Breast epithelium (tissue), 4 donors: ENCODE data around the gene ZNF438. TPM values are rescaled to one million over a fixed set of nuclear protein-coding genes. Genes with fewer than 3 reads are reported as not detected.

Source experiments
- DNase-seq, 2 donors: peaks; one replicate each; pipeline ENCODE4 v3.0.0-alpha.2; 2019; ENCODE audit warnings: low spot score in 2 of 2
- H3K27ac ChIP-seq, 2 donors: fragments of 200-600 bp; sonication (generic) in 1 of 2; one replicate each; pipeline ENCODE4 v1.5.1; 2016 to 2019; ENCODE audit warnings: mild to moderate bottlenecking in 1 of 2
- H3K27me3 ChIP-seq, 2 donors: fragments of 200-600 bp; sonication (generic) in 1 of 2; one replicate each; pipeline versions ENCODE4 v1.5.1 to v1.6.0; 2017 to 2019; ENCODE audit warnings: control low read depth in 1 of 2, mild to moderate bottlenecking in 1 of 2
- H3K36me3 ChIP-seq: fragments of 200-600 bp; one replicate; pipeline ENCODE4 v1.5.1; 2019
- H3K4me1 ChIP-seq, 2 donors: fragments of 200-600 bp; sonication (generic); one replicate each; pipeline ENCODE4 v1.5.1; 2016 to 2019; ENCODE audit warnings: control low read depth in 1 of 2
- H3K4me3 ChIP-seq, 3 donors: fragments of 200-600 bp; sonication (generic); 1 replicate in 2 of 3; 2 replicates in 1 of 3; pipeline ENCODE4 v1.5.1; 2016 to 2019; ENCODE audit warnings: mild to moderate bottlenecking in 3 of 3, moderate library complexity in 2 of 3
- H3K9me3 ChIP-seq, 2 donors: fragments of 200-600 bp; sonication (generic) in 1 of 2; one replicate each; pipeline ENCODE4 v1.5.1; 2016 to 2019; ENCODE audit warnings: control low read depth in 1 of 2
- POLR2A ChIP-seq: fragments of 450-650 bp; IDR thresholded peaks from one replicate; pipeline ENCODE4 v1.6.1; 2016; ENCODE audit warnings: antibody characterized with exemption, mild to moderate bottlenecking, moderate library complexity
- POLR2AphosphoS5 ChIP-seq, 3 donors: sonication (generic); formaldehyde crosslinking; IDR thresholded peaks; one replicate each; pipeline ENCODE4 v1.6.1; 2017; ENCODE audit warnings: antibody characterized with exemption in 3 of 3
- intact Hi-C: fragments of 100-400 bp; cut with DNase I; formaldehyde crosslinking; loops from one replicate; pipeline ENCODE4 v1.15.1; 2023; ENCODE audit warnings: low total_unique reads
- total RNA-seq, 3 donors: library from RNA; depleted of rRNA; stranded (reverse); fragments of >200 nt; gene quantifications; one replicate each; pipeline ENCODE4 v1.1.0, GENCODE V29; 2016
- TF ChIP-seq, protein P1 (sequence below), 3 donors: fragments of 450-650 bp; IDR thresholded peaks; one replicate each; pipeline ENCODE4 v1.5.1; 2016 to 2017; ENCODE audit warnings: antibody characterized with exemption in 3 of 3, mild to moderate bottlenecking in 3 of 3, moderate library complexity in 3 of 3

ZNF438 gene
- total RNA-seq, 3 donors from 2014 or later: 8.8 to 34.6 (median 10.0) TPM

DNA sequence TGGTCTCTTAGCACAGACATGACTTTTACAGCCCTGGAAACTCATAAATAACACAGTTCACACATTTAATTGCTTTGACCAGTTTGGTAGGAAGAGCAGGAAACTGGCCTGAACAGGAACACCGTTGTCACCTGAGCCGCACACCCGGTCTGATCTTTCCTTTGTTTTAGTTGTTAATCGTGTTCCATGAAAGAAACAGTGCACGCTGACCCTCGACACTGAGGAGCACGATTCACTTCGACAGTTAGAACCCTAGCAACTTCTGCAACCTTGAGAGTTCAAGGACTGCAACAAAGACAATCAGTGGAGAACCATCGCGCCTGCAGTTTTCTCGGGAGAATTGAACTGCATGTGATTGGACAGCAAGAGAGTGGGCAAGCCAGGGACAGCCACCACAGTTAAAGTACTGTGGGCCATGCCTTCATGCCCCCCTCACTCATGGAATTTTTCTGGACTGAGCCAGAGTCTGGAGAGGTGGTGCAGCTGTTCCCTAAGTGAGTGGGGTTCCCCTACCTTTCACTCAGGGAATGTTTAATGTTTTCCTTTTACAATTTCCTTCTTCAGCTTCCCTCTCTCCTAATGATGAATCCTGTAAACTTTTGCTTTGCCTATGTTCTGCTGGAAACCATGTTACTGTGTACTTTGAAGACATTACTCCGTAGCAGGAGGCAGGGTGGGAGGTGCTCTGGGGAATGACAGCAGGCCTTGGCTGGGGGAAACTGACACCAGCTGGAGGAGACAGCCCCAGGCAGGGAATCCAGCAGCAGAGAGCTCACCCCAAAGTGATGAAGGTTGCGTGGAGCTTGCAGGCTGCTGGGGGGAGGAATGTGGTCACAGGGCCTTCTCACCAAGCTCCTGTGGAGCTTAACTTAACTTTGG is 198.7 kb downstream of the ZNF438 start:
- no peaks in the 10 kb centered on the region for H3K27me3 ChIP-seq
- no peak for DNase-seq
- H3K27ac ChIP-seq: peak overlapping the region in 1 of 2 donors; percentile 14
- H3K4me1 ChIP-seq: no peaks in the 10 kb centered on the region
- TF ChIP-seq POLR2AphosphoS5 (IDR thresholded peaks at IDR 0.05) (no peak), POLR2A (no peak)
- TF ChIP-seq, protein P1, sequence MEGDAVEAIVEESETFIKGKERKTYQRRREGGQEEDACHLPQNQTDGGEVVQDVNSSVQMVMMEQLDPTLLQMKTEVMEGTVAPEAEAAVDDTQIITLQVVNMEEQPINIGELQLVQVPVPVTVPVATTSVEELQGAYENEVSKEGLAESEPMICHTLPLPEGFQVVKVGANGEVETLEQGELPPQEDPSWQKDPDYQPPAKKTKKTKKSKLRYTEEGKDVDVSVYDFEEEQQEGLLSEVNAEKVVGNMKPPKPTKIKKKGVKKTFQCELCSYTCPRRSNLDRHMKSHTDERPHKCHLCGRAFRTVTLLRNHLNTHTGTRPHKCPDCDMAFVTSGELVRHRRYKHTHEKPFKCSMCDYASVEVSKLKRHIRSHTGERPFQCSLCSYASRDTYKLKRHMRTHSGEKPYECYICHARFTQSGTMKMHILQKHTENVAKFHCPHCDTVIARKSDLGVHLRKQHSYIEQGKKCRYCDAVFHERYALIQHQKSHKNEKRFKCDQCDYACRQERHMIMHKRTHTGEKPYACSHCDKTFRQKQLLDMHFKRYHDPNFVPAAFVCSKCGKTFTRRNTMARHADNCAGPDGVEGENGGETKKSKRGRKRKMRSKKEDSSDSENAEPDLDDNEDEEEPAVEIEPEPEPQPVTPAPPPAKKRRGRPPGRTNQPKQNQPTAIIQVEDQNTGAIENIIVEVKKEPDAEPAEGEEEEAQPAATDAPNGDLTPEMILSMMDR (IDR thresholded peaks at IDR 0.05): no peak
- no peaks in the 10 kb centered on the region for H3K9me3 ChIP-seq
- intact Hi-C loops: no loop called here
- H3K36me3 ChIP-seq: no peaks in the 10 kb centered on the region
- no peak overlapping the region for H3K4me3 ChIP-seq

DNA sequence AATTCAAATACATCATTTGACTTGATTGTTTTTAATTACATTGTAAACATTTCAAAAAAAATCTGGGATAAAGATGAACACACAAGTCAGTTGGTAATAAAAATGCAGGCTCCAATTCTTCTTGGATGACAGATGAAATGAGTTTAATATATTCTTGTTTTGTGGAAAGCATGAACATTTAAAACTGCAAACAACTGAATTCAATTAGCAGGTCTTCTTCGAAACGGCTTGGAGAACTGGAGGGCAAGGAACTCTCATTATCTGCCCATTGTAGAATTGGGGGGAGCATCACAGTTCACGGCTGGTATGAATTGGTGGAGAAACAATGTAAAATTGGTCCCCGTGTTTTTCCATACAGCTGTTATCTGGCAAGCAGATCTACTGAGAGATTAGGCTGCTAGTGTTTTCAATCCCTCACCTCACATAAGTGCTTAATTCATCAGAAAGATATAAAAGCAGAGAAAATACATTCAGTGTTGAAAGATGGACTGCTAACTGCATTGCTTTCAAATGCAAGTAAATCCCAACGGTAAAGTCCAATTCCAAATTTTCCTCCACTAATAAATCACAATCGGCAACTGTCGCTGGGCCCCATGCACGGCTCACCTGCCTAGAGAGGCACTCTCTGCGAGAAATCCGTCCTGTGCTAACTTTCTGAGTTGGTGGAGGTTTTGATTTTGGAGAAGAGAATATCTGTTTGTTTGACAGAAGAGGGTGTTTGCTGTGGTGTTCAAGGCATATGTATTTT is 199.5 kb downstream of the ZNF438 start:
- H3K4me1 ChIP-seq: no peaks in the 10 kb centered on the region
- TF ChIP-seq POLR2AphosphoS5 (IDR thresholded peaks at IDR 0.05) (no peak), POLR2A (no peak)
- TF ChIP-seq, protein P1 (IDR thresholded peaks at IDR 0.05): no peak
- no peaks in the 10 kb centered on the region for H3K9me3 ChIP-seq
- intact Hi-C loops: no loop called here
- no peak for DNase-seq
- no peaks in the 10 kb centered on the region for H3K36me3 ChIP-seq
- H3K27me3 ChIP-seq: peaks cover 0 to 2% of the 10 kb centered on the region in 2 donors
- no peak overlapping the region for H3K4me3 ChIP-seq
- H3K27ac ChIP-seq: no peak overlapping the region

GRCh38 chr10:30831426-30831825 is 200.2 kb downstream of the ZNF438 start:
- intact Hi-C loops: no loop called here
- no peaks in the 10 kb centered on the region for H3K9me3 ChIP-seq
- TF ChIP-seq POLR2A: no peak
- no peak for TF ChIP-seq POLR2AphosphoS5 (IDR thresholded peaks at IDR 0.05)
- TF ChIP-seq, protein P1 (IDR thresholded peaks at IDR 0.05): no peak
- DNase-seq: no peak
- peaks cover 0 to 7% of the 10 kb centered on the region in 2 donors for H3K27me3 ChIP-seq
- no peaks in the 10 kb centered on the region for H3K4me1 ChIP-seq
- no peak overlapping the region for H3K4me3 ChIP-seq
- H3K36me3 ChIP-seq: no peaks in the 10 kb centered on the region
- peak overlapping the region in 1 of 2 donors; percentile 21 for H3K27ac ChIP-seq

GRCh38 chr10:30830315-30831230 is 201.1 kb downstream of the ZNF438 start:
- no peak for DNase-seq
- intact Hi-C loops: no loop called here
- Histone ChIP-seq H3K9me3 (no peaks in the 10 kb centered on the region), H3K4me1 (no peaks in the 10 kb centered on the region), H3K27me3 (peaks cover 0 to 7% of the 10 kb centered on the region in 2 donors), H3K36me3 (no peaks in the 10 kb centered on the region), H3K27ac (no peak overlapping the region), H3K4me3 (no peak overlapping the region)
- no peak for TF ChIP-seq POLR2AphosphoS5 (IDR thresholded peaks at IDR 0.05)
- TF ChIP-seq POLR2A: no peak
- TF ChIP-seq, protein P1 (IDR thresholded peaks at IDR 0.05): no peak
